Transverse colon (tissue), 4 donors: ENCODE measurements around the gene DUSP2. TPM values are rescaled to one million over a fixed set of nuclear protein-coding genes. Genes with fewer than 3 reads are reported as not detected.
A peak's percentile ranks its signal among the peaks of the same experiment; 100 is the strongest.

Experiments used
- DNase-seq: peaks from one replicate; pipeline ENCODE4 v3.0.0-alpha.2; 2019
- H3K27ac ChIP-seq, 4 donors: fragments of 200-600 bp; sonication (generic); 2 replicates each; pipeline ENCODE4 v1.5.1; 2016 to 2018; ENCODE audit warnings: inconsistent platforms in 4 of 4
- H3K27me3 ChIP-seq: fragments of 200-600 bp; sonication (generic); 2 replicates; pipeline ENCODE4 v1.5.1; 2017; ENCODE audit warnings: inconsistent platforms
- H3K36me3 ChIP-seq, 4 donors: fragments of 200-600 bp; sonication (generic); 2 replicates each; pipeline ENCODE4 v1.5.1; 2017 to 2019; ENCODE audit warnings: inconsistent platforms in 4 of 4
- H3K4me1 ChIP-seq, 4 donors: fragments of 200-600 bp; sonication (generic); 2 replicates each; pipeline ENCODE4 v1.5.1; 2017 to 2020; ENCODE audit warnings: inconsistent platforms in 4 of 4
- H3K4me3 ChIP-seq, 4 donors: fragments of 200-600 bp; sonication (generic); 1 replicate in 1 of 4; 2 replicates in 3 of 4; pipeline versions ENCODE4 v1.5.1 to v1.6.1; 2017 to 2019; ENCODE audit warnings: inconsistent platforms in 4 of 4
- H3K9me3 ChIP-seq, 2 donors: fragments of 200-600 bp; sonication (generic); 2 replicates each; pipeline ENCODE4 v1.5.1; 2017 to 2019; ENCODE audit warnings: inconsistent platforms in 2 of 2
- CTCF ChIP-seq, 5 experiments: fragments of 200-600 bp in 3 of 5; fragments of 450-650 bp in 2 of 5; sonication (generic) in 3 of 5; IDR thresholded peaks; 1 replicate in 2 of 5; 2 replicates in 3 of 5; pipeline ENCODE4 v1.5.1; 2016 to 2017; ENCODE audit warnings: antibody characterized with exemption in 5 of 5, inconsistent platforms in 3 of 5, mild to moderate bottlenecking in 2 of 5, moderate library complexity in 1 of 5
- EP300 ChIP-seq: sonication (generic); formaldehyde crosslinking; IDR thresholded peaks from one replicate; pipeline ENCODE4 v1.6.1; 2017; ENCODE audit warnings: antibody characterized with exemption, low read depth
- POLR2A ChIP-seq: fragments of 450-650 bp; IDR thresholded peaks from one replicate; pipeline ENCODE4 v1.6.1; 2016; ENCODE audit warnings: antibody characterized with exemption, mild to moderate bottlenecking, moderate library complexity
- POLR2AphosphoS5 ChIP-seq, 3 donors: sonication (generic); formaldehyde crosslinking; IDR thresholded peaks; one replicate each; pipeline ENCODE4 v1.6.1; 2016; ENCODE audit warnings: antibody characterized with exemption in 3 of 3
- WGBS, 2 donors: methylation state at CpG; one replicate each; pipeline ENCODE4 v1.1.5; 2018; ENCODE audit warnings: low coverage in 1 of 2; 5-methylcytosine and 5-hydroxymethylcytosine counted together
- in situ Hi-C, 4 donors: fragments of 200-750 bp; cut with MboI; loops; one replicate each; pipeline versions ENCODE4 v1.15.0 to v1.15.1; 2017; ENCODE audit warnings: low sequenced_read_pairs in 3 of 4, low pct_ligation_motif_present in 1 of 4, low pct_unique_long_range_greater_than_20kb in 1 of 4
- intact Hi-C: fragments of 100-400 bp; cut with DNase I; formaldehyde crosslinking; loops from one replicate; pipeline ENCODE4 v1.15.1; 2023; ENCODE audit warnings: low total_unique reads
- total RNA-seq, 4 donors: library from RNA; depleted of rRNA; stranded (reverse); fragments of >200 nt; gene quantifications; one replicate each; pipeline ENCODE4 v1.1.0, GENCODE V29; 2016

Gene DUSP2
- total RNA-seq, 4 donors from 2014 or later = 1.6 to 25.1 (median 9.1) TPM; not detected in 1

GRCh38 chr2:96154506-96155380 is 9.5 kb upstream of the DUSP2 start:
- no peaks in the 10 kb centered on the region for H3K9me3 ChIP-seq
- no peak overlapping the region for H3K27ac ChIP-seq
- whole genome bisulfite sequencing, 2 donors = 87 to 100% methylated on average over 2 to 16 of the region's 16 CpGs
- DNase-seq = no peak
- in situ Hi-C loops = no loop called here
- H3K4me3 ChIP-seq = no peak overlapping the region
- no peaks in the 10 kb centered on the region for H3K27me3 ChIP-seq
- no peaks in the 10 kb centered on the region for H3K36me3 ChIP-seq
- H3K4me1 ChIP-seq = no peaks in the 10 kb centered on the region
- intact Hi-C loops = no loop called here
- TF ChIP-seq POLR2AphosphoS5 (IDR thresholded peaks at IDR 0.05) (no peak), EP300 (no peak), CTCF (IDR thresholded peaks at IDR 0.05) (no peak), POLR2A (no peak)

GRCh38 chr2:96153991-96154431 is 8.8 kb upstream of the DUSP2 start:
- TF ChIP-seq POLR2AphosphoS5 (IDR thresholded peaks at IDR 0.05) (no peak), EP300 (no peak), CTCF (IDR thresholded peaks at IDR 0.05) (no peak), POLR2A (no peak)
- in situ Hi-C loops = no loop called here
- Histone ChIP-seq H3K27me3 (no peaks in the 10 kb centered on the region), H3K4me3 (no peak overlapping the region), H3K36me3 (no peaks in the 10 kb centered on the region), H3K27ac (no peak overlapping the region), H3K4me1 (no peaks in the 10 kb centered on the region), H3K9me3 (no peaks in the 10 kb centered on the region)
- intact Hi-C loops = no loop called here
- no peak for DNase-seq
- 71% methylated on average over 6 of the region's 7 CpGs; no CpG with 5 or more reads in 1 of the 2 donors for WGBS, 2 donors

- 82% methylated on average over 6 of the region's 7 CpGs; no CpG with 5 or more reads in 1 of the 2 donors for WGBS, 2 donors
- no peak overlapping the region for H3K4me3 ChIP-seq
- in situ Hi-C loops = no loop called here
- H3K27me3 ChIP-seq = no peaks in the 10 kb centered on the region
- no peaks in the 10 kb centered on the region for H3K36me3 ChIP-seq
- H3K27ac ChIP-seq = no peak overlapping the region
- H3K4me1 ChIP-seq = peaks cover 0 to 4% (median 0%) of the 10 kb centered on the region in 4 donors
- no peak for DNase-seq
- no peaks in the 10 kb centered on the region for H3K9me3 ChIP-seq
- intact Hi-C loops = no loop called here
- TF ChIP-seq POLR2AphosphoS5 (IDR thresholded peaks at IDR 0.05) = no peak
- no peak for TF ChIP-seq POLR2A
- TF ChIP-seq EP300 = no peak
- TF ChIP-seq CTCF (IDR thresholded peaks at IDR 0.05) = no peak
These were observed 8.1 kb upstream of the DUSP2 start for GRCh38 chr2:96153291-96153713.

GRCh38 chr2:96152304-96153161 is 7.3 kb upstream of the DUSP2 start:
- Histone ChIP-seq H3K36me3 (no peaks in the 10 kb centered on the region), H3K4me1 (peaks cover 0 to 8% (median 0%) of the 10 kb centered on the region in 4 donors), H3K27ac (no peak overlapping the region), H3K4me3 (no peak overlapping the region), H3K27me3 (no peaks in the 10 kb centered on the region), H3K9me3 (no peaks in the 10 kb centered on the region)
- peak; percentile 4 for DNase-seq
- WGBS, 2 donors = 74 to 81% methylated on average over 5 to 13 of the region's 13 CpGs
- in situ Hi-C loops (no loop called here), intact Hi-C loops (no loop called here)
- TF ChIP-seq POLR2AphosphoS5 (IDR thresholded peaks at IDR 0.05) = no peak
- TF ChIP-seq CTCF (IDR thresholded peaks at IDR 0.05) = no peak
- TF ChIP-seq EP300 = no peak
